ENCODE results near the gene DCPS. TPM values are rescaled to one million over a fixed set of nuclear protein-coding genes. Genes with fewer than 3 reads are reported as not detected.

Gene DCPS
- total RNA-seq, 1 donor from 2014 or later, result 8.8 TPM

DNA sequence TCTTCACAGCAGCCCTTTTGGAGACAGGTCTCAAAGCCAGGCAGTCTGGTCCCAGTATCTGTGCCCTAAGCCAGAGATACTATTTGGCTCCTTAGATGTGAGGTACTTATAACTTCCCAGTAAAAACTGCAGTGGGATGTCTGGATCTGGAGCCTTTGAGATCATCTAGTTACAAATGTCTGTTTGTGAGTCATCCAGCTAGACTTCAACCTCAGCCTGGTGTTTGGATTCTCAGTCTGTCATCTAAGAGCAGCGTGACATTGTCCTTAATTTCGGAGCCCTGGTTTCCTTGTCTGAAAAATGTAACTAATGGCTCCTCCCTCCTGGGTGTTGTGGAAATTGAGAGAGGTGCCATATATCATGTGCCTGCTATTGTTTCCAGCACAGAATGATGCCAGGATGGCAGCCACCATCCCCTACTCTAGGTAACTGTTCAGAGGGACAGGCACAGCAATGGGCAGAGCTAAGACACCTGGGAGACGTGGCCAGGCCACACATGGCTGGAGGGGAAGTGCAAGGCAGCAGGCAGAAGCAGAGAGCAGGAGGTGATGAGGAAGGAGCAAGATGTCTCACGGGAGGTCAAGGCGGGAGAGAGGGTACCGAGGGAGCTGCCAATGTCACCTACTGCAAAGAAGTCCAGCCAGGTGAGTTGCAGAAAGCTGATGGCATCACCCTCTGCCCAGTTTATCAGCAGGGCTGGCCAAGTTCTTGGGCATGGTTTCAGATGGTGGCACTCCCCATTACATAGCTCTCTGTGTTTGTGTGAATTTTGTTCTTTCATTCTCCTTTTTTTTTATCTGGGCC lies 31.0 kb downstream of the DCPS start:
- peak overlapping the region; percentile 9 for H3K27ac Mint-ChIP-seq
- no peaks in the 10 kb centered on the region for H3K9me3 Mint-ChIP-seq
- TF ChIP-seq, protein P1, sequence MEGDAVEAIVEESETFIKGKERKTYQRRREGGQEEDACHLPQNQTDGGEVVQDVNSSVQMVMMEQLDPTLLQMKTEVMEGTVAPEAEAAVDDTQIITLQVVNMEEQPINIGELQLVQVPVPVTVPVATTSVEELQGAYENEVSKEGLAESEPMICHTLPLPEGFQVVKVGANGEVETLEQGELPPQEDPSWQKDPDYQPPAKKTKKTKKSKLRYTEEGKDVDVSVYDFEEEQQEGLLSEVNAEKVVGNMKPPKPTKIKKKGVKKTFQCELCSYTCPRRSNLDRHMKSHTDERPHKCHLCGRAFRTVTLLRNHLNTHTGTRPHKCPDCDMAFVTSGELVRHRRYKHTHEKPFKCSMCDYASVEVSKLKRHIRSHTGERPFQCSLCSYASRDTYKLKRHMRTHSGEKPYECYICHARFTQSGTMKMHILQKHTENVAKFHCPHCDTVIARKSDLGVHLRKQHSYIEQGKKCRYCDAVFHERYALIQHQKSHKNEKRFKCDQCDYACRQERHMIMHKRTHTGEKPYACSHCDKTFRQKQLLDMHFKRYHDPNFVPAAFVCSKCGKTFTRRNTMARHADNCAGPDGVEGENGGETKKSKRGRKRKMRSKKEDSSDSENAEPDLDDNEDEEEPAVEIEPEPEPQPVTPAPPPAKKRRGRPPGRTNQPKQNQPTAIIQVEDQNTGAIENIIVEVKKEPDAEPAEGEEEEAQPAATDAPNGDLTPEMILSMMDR (IDR thresholded peaks at IDR 0.05; ENCODE audit: unreplicated experiment), result no peak
- DNase-seq (ENCODE audit: low spot score in 2 of 2, unreplicated experiment in 2 of 2), result no peak
- no peak overlapping the region for H3K4me3 Mint-ChIP-seq
- no peaks in the 10 kb centered on the region for H3K27me3 Mint-ChIP-seq (ENCODE audit: low read depth)
- peaks cover 25% of the 10 kb centered on the region for H3K4me1 Mint-ChIP-seq
- H3K36me3 Mint-ChIP-seq, result peaks cover 13% of the 10 kb centered on the region

DNA sequence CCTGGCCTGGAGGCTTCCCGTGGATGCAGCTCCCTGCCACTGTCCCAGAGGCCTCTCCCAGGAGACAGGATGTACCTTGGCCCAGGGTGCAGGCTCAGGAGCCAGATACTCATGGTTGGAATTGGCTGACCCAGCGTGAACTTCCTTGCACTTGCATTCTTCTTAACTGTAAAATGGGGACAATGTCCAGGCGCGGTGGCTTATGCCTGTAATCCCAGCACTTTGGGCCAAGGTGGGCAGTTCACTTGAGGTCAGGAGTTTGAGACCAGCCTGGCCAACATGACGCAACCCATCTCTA lies 31.6 kb downstream of the DCPS start:
- Mint-ChIP-seq H3K36me3 (peaks cover 13% of the 10 kb centered on the region), H3K4me1 (peaks cover 31% of the 10 kb centered on the region), H3K9me3 (no peaks in the 10 kb centered on the region), H3K27me3 (ENCODE audit: low read depth) (no peaks in the 10 kb centered on the region), H3K4me3 (no peak overlapping the region), H3K27ac (no peak overlapping the region)
- DNase-seq (ENCODE audit: low spot score in 2 of 2, unreplicated experiment in 2 of 2), result no peak
- TF ChIP-seq, protein P1 (IDR thresholded peaks at IDR 0.05; ENCODE audit: unreplicated experiment), result no peak

DNA sequence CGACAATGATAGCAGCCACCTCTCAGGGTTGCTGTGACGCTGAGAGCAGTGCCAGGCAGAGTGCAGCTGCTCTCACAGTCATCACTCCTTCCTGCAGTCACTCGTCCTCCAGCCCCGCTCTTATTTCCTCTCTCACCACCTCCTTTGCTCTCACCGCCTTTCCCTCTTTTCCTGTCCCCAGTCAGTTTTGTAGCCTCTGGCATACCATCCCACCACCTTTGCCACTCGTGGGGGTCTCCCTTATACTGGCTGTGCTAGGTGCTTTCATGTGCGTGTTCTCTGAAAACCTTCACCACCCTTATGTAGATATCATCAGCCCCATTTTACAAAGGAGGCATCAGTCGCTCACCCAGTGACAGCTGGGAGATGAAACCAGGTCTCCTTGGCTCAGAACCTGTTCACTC lies 32.3 kb downstream of the DCPS start:
- no peaks in the 10 kb centered on the region for H3K9me3 Mint-ChIP-seq
- peak overlapping the region; percentile 67 for H3K27ac Mint-ChIP-seq
- H3K27me3 Mint-ChIP-seq (ENCODE audit: low read depth), result no peaks in the 10 kb centered on the region
- TF ChIP-seq, protein P1 (IDR thresholded peaks at IDR 0.05; ENCODE audit: unreplicated experiment), result no peak
- H3K36me3 Mint-ChIP-seq, result peaks cover 14% of the 10 kb centered on the region
- DNase-seq (ENCODE audit: low spot score in 2 of 2, unreplicated experiment in 2 of 2), result no peak
- H3K4me3 Mint-ChIP-seq, result no peak overlapping the region
- H3K4me1 Mint-ChIP-seq, result peaks cover 38% of the 10 kb centered on the region

DNA sequence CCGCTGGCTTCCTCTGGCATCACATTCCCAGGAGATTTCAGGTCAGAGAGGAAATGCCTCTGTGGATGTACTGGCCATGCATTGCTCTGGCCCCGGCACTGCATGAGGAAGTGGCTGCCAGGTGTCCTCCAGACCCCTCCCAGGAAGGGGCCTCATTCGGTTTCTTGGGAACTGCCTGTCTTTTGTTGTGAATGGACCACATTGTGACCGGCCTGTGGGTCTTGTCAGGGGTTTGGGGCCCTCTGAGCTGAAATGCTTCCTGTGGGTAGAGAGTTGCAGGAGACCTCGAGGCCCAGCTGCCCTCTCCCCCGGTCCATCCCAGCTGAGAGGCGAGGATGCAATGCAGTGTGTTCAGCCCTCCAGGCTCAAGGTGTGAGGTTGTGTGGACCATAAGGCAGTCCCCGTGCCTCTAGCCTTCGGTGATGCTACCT lies 32.8 kb downstream of the DCPS start:
- DNase-seq (ENCODE audit: low spot score in 2 of 2, unreplicated experiment in 2 of 2), result no peak
- TF ChIP-seq, protein P1 (IDR thresholded peaks at IDR 0.05; ENCODE audit: unreplicated experiment), result no peak
- Mint-ChIP-seq H3K36me3 (peaks cover 17% of the 10 kb centered on the region), H3K4me3 (no peak overlapping the region), H3K27me3 (ENCODE audit: low read depth) (no peaks in the 10 kb centered on the region), H3K27ac (peak overlapping the region; percentile 67), H3K9me3 (no peaks in the 10 kb centered on the region), H3K4me1 (peaks cover 44% of the 10 kb centered on the region)

DNA sequence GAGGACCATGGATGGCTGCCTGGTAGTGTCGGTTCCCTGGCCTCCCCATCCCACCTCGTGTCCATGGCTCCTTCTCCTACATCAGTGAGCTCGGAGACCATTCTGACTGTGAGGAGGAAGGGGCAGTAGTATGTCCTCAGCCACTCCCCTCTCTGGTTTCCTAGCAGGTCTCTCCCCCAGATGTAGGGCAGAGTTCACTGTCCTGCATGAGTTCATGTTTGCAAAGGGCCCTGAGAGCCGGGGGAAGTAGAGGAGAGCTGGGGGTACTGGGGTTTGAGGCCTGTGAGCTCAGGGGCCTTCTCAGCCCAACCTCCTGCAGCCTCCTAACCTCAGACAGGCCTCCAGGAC lies 33.2 kb downstream of the DCPS start:
- Mint-ChIP-seq H3K9me3 (no peaks in the 10 kb centered on the region), H3K27ac (no peak overlapping the region), H3K27me3 (ENCODE audit: low read depth) (no peaks in the 10 kb centered on the region), H3K4me3 (no peak overlapping the region), H3K36me3 (peaks cover 21% of the 10 kb centered on the region), H3K4me1 (peaks cover 48% of the 10 kb centered on the region)
- TF ChIP-seq, protein P1 (IDR thresholded peaks at IDR 0.05; ENCODE audit: unreplicated experiment), result no peak
- no peak for DNase-seq (ENCODE audit: low spot score in 2 of 2, unreplicated experiment in 2 of 2)

Data from mesothelial cell of epicardium (in vitro differentiated cells).